ENCODE measurements around the gene OTULIN. TPM values are rescaled to one million over a fixed set of nuclear protein-coding genes. Genes with fewer than 3 reads are reported as not detected.

The OTULIN gene
- polyA plus RNA-seq, 1 of the 3 experiments (the other 2 are of a cell fraction), result 6.6 TPM

DNA sequence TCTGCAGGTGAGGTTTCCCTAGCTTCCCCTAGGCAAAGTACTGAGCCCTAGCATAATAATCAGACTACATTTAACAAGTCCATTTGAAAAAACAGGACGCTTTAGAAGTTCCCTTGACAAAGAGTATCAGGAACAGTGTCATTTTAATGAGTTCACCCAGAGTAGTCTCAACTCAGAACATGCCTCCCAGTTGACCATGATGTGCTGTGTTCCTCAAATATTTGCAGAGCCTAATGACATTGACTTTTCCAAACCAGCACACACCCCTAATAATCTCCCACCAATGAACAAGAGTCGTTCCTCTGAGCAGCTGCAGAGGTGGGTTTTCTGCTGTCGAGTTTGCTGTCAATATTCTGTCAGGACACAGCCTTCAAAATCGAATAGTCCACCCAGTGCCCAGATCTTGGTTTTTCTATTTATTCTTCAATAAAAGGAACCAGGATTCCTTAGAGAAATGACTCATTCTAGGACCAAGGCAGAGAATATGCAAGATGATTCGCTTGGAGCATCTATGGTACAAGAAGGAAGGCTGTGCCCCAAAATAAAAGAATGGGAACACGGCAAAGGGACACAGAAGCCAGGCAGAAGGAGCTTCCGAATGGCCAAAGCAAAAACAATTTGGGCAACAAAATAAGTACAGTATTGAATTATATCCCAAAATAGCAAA lies 57.6 kb downstream of the OTULIN start:
- Histone ChIP-seq H3K36me3 (replicated peaks in 1 of 2; ENCODE audit: control insufficient read depth in 1 of 2, insufficient read depth in 2 of 2, low read length in 1 of 2) (peaks cover 0 to 12% of the 10 kb centered on the region in 2 experiments), H3F3A (replicated peaks; ENCODE audit: insufficient read depth) (peaks cover 9% of the 10 kb centered on the region), H3K9me3 (no peaks in the 10 kb centered on the region), H3K79me2 (ENCODE audit: insufficient read depth) (no peaks in the 10 kb centered on the region), H3K27ac (ENCODE audit: low read depth in 2 of 2, low read length in 1 of 2) (no peak overlapping the region), H3K4me3 (ENCODE audit: low read depth in 2 of 2, low read length in 1 of 2) (no peak overlapping the region), H4K20me1 (ENCODE audit: insufficient read depth) (no peaks in the 10 kb centered on the region), H3K9ac (no peak overlapping the region), H3K9me2 (no peaks in the 10 kb centered on the region), H2AFZ (ENCODE audit: low read depth) (no peak overlapping the region), H3K4me2 (no peak overlapping the region), H3K4me1 (ENCODE audit: control insufficient read depth in 1 of 2, insufficient read depth in 2 of 2, low read depth in 1 of 2, low read length in 1 of 2) (peaks cover 0 to 12% of the 10 kb centered on the region in 2 experiments; a peak in 1 of 4 replicates), H3K27me3 (ENCODE audit: insufficient read depth) (no peaks in the 10 kb centered on the region)
- DNase-seq, result no peak
- POLR2A ChIA-PET, result no interaction called here
- CTCF ChIA-PET, result interaction anchor here (1.1 to 3.8 kb wide), 4 partner anchors 9 to 292 kb away, joined by 3 to 34 read pairs (median 12); no protein-coding TSS in a partner anchor
- TF ChIP-seq RAD21 (IDR thresholded peaks at IDR 0.05; ENCODE audit: low read length), result no peak
- TF ChIP-seq, protein P1, sequence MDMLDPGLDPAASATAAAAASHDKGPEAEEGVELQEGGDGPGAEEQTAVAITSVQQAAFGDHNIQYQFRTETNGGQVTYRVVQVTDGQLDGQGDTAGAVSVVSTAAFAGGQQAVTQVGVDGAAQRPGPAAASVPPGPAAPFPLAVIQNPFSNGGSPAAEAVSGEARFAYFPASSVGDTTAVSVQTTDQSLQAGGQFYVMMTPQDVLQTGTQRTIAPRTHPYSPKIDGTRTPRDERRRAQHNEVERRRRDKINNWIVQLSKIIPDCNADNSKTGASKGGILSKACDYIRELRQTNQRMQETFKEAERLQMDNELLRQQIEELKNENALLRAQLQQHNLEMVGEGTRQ (IDR thresholded peaks at IDR 0.05; ENCODE audit: borderline replicate concordance, low read depth, low read length), result no peak
- no peak for TF ChIP-seq FOXM1 (IDR thresholded peaks at IDR 0.05; ENCODE audit: low read depth)
- no peak for TF ChIP-seq NFIC (IDR thresholded peaks at IDR 0.05; ENCODE audit: borderline replicate concordance)
- TF ChIP-seq JUND (IDR thresholded peaks at IDR 0.05), result no peak
- TF ChIP-seq YY1 (IDR thresholded peaks at IDR 0.05; ENCODE audit: low read depth), result no peak
- peak; percentile 8; the same call in 1 of the 2 replicates for TF ChIP-seq FOSL2 (IDR thresholded peaks at IDR 0.05; ENCODE audit: borderline replicate concordance, low read depth)
- no peak for TF ChIP-seq NRF1 (IDR thresholded peaks at IDR 0.05; ENCODE audit: low read depth, low read length)
- no peak for TF ChIP-seq CHD2 (IDR thresholded peaks at IDR 0.05; ENCODE audit: low read length, partially characterized antibody)
- WGBS (ENCODE audit: low lambda C conversion rate), result 91% methylated on average over 7 of the region's 7 CpGs

DNA sequence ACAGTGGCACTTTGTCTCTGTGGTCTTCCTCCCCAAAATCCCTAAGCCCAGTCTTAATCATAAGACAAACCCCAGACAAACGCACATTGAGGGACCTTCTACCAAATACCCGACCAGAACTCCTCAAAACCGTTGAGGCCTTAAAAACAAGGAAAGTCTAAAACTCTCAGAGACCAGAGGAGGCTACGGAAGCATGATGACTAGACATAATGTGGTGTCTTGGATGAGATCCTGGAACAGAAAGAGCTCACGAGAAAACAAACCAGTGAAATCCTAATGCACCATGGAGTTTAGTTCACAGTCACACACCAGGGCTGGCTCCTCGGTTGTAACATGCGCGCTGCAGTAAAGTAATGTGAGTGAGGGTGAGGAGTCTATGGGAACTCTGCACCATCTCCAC lies 58.4 kb downstream of the OTULIN start:
- H3K4me1 ChIP-seq (ENCODE audit: control insufficient read depth in 1 of 2, insufficient read depth in 2 of 2, low read depth in 1 of 2, low read length in 1 of 2), result 0 out of 4 replicates have a peak, but pooled peaks cover 0 to 12% of the 10 kb centered on the region in 2 experiments
- H3K9ac ChIP-seq, result no peak overlapping the region
- peaks cover 9% of the 10 kb centered on the region for H3F3A ChIP-seq (replicated peaks; ENCODE audit: insufficient read depth)
- no peaks in the 10 kb centered on the region for H3K79me2 ChIP-seq (ENCODE audit: insufficient read depth)
- H3K27ac ChIP-seq (ENCODE audit: low read depth in 2 of 2, low read length in 1 of 2), result no peak overlapping the region
- no peak overlapping the region for H2AFZ ChIP-seq (ENCODE audit: low read depth)
- H3K4me3 ChIP-seq (ENCODE audit: low read depth in 2 of 2, low read length in 1 of 2), result no peak overlapping the region
- no peaks in the 10 kb centered on the region for H3K27me3 ChIP-seq (ENCODE audit: insufficient read depth)
- CTCF ChIA-PET, result interaction anchor here (1.9 to 3.8 kb wide), 3 partner anchors 38 to 292 kb away, joined by 9 to 34 read pairs (median 14); no protein-coding TSS in a partner anchor
- no peak overlapping the region for H3K4me2 ChIP-seq
- peaks cover 0 to 12% of the 10 kb centered on the region in 2 experiments for H3K36me3 ChIP-seq (replicated peaks in 1 of 2; ENCODE audit: control insufficient read depth in 1 of 2, insufficient read depth in 2 of 2, low read length in 1 of 2)
- no peaks in the 10 kb centered on the region for H3K9me2 ChIP-seq
- POLR2A ChIA-PET, result no interaction called here
- no peaks in the 10 kb centered on the region for H3K9me3 ChIP-seq
- WGBS (ENCODE audit: low lambda C conversion rate), result 95% methylated on average over 8 of the region's 8 CpGs
- DNase-seq, result no peak
- H4K20me1 ChIP-seq (ENCODE audit: insufficient read depth), result no peaks in the 10 kb centered on the region
- TF ChIP-seq RXRA (IDR thresholded peaks at IDR 0.05; ENCODE audit: borderline replicate concordance, low read depth) (no peak), ELF1 (IDR thresholded peaks at IDR 0.05) (no peak), JUND (IDR thresholded peaks at IDR 0.05) (no peak), TEAD4 (IDR thresholded peaks at IDR 0.05; ENCODE audit: borderline replicate concordance, insufficient read depth) (no peak), GATA2 (CRISPR knock-in tag; IDR thresholded peaks at IDR 0.05) (no peak), SIN3A (IDR thresholded peaks at IDR 0.05; ENCODE audit: borderline replicate concordance, low read depth, low read length) (no peak), FOXM1 (IDR thresholded peaks at IDR 0.05; ENCODE audit: low read depth) (no peak), NRF1 (IDR thresholded peaks at IDR 0.05; ENCODE audit: low read depth, low read length) (no peak), TAF1 (IDR thresholded peaks at IDR 0.05; ENCODE audit: borderline replicate concordance, low read depth, low read length) (no peak), MEF2A (IDR thresholded peaks at IDR 0.05; ENCODE audit: borderline replicate concordance, low read depth) (no peak), MXI1 (IDR thresholded peaks at IDR 0.05; ENCODE audit: low read depth, low read length) (no peak), NFIC (IDR thresholded peaks at IDR 0.05; ENCODE audit: borderline replicate concordance) (no peak), RCOR1 (IDR thresholded peaks at IDR 0.05; ENCODE audit: low read length) (no peak)
- TF ChIP-seq, protein P2, sequence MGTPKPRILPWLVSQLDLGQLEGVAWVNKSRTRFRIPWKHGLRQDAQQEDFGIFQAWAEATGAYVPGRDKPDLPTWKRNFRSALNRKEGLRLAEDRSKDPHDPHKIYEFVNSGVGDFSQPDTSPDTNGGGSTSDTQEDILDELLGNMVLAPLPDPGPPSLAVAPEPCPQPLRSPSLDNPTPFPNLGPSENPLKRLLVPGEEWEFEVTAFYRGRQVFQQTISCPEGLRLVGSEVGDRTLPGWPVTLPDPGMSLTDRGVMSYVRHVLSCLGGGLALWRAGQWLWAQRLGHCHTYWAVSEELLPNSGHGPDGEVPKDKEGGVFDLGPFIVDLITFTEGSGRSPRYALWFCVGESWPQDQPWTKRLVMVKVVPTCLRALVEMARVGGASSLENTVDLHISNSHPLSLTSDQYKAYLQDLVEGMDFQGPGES (IDR thresholded peaks at IDR 0.05; ENCODE audit: low read depth, low read length), result no peak
- TF ChIP-seq, protein P3, sequence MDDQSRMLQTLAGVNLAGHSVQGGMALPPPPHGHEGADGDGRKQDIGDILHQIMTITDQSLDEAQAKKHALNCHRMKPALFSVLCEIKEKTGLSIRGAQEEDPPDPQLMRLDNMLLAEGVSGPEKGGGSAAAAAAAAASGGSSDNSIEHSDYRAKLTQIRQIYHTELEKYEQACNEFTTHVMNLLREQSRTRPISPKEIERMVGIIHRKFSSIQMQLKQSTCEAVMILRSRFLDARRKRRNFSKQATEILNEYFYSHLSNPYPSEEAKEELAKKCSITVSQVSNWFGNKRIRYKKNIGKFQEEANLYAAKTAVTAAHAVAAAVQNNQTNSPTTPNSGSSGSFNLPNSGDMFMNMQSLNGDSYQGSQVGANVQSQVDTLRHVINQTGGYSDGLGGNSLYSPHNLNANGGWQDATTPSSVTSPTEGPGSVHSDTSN (IDR thresholded peaks at IDR 0.05), result no peak
- TF ChIP-seq, protein P1 (IDR thresholded peaks at IDR 0.05; ENCODE audit: borderline replicate concordance, low read depth, low read length), result no peak
- TF ChIP-seq, protein P4, sequence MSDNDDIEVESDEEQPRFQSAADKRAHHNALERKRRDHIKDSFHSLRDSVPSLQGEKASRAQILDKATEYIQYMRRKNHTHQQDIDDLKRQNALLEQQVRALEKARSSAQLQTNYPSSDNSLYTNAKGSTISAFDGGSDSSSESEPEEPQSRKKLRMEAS (IDR thresholded peaks at IDR 0.05; ENCODE audit: low read depth), result no peak

All from SK-N-SH (cell line).